HepG2 (cell line): ENCODE results near the gene MRFAP1.

Experiments used
- EZH2 ChIP-seq: conservative IDR thresholded peaks from 2 replicates; pipeline ENCODE4 v1.6.1; 2012; ENCODE audit warnings: mild to moderate bottlenecking, low read depth, low read length, moderate library complexity
- GABPA ChIP-seq, 2 experiments: IDR thresholded peaks; 2 replicates each; pipeline ENCODE4 v1.6.1; 2011 to 2016; ENCODE audit warnings: low read depth in 2 of 2, low read length in 1 of 2, missing biosample characterization in 1 of 2, missing genetic modification characterization in 1 of 2
- RXRB ChIP-seq: IDR thresholded peaks from 2 replicates; pipeline ENCODE4 v1.6.1; 2016; ENCODE audit warnings: borderline replicate concordance, missing genetic modification reagents, missing compliant biosample characterization
- STAG1 ChIP-seq: sonication (generic); formaldehyde crosslinking; IDR thresholded peaks from 2 replicates; pipeline ENCODE4 v1.4.0; 2020; ENCODE audit warnings: missing genetic modification reagents
- TEAD2 ChIP-seq: sonication (generic); formaldehyde crosslinking; IDR thresholded peaks from 2 replicates; pipeline ENCODE4 v1.9.0; 2021; ENCODE audit warnings: missing genetic modification reagents
- TF ChIP-seq, protein P1 (sequence below): sonication (generic); formaldehyde crosslinking; IDR thresholded peaks from 2 replicates; pipeline ENCODE4 v1.5.0; 2020; ENCODE audit warnings: missing genetic modification reagents
- TF ChIP-seq, protein P2 (sequence below): sonication (generic); formaldehyde crosslinking; IDR thresholded peaks from 2 replicates; pipeline ENCODE4 v1.5.1; 2020; ENCODE audit warnings: mild to moderate bottlenecking, moderate library complexity, missing genetic modification reagents

DNA sequence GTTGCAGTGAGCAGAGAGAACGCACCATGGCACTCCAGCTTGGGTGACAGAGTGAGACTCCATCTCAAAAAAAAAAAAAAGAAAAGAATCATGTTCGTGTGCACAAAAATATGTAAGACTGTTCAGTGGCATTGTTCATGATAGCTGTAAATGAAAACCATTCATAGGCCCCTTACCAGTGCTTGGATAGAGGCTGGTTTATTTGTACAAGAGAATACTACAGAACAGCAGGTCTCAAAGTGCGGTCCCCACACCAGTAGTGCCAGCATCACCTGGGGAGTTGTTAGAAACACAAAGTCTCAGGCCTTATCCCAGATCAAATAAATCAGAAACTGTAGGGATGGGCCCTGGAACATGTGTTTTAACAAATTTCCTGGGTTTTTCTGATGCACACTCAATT, 12.7 kb upstream of the MRFAP1 start:
- TF ChIP-seq RXRB (CRISPR knock-in tag) (no peak), STAG1 (no peak), TEAD2 (CRISPR knock-in tag) (no peak), EZH2 (no peak), GABPA (IDR thresholded peaks at IDR 0.05; ENCODE audit: low read depth, low read length) (no peak), GABPA (CRISPR knock-in tag; IDR thresholded peaks at IDR 0.05; ENCODE audit: low read depth) (no peak)
- TF ChIP-seq, protein P1, sequence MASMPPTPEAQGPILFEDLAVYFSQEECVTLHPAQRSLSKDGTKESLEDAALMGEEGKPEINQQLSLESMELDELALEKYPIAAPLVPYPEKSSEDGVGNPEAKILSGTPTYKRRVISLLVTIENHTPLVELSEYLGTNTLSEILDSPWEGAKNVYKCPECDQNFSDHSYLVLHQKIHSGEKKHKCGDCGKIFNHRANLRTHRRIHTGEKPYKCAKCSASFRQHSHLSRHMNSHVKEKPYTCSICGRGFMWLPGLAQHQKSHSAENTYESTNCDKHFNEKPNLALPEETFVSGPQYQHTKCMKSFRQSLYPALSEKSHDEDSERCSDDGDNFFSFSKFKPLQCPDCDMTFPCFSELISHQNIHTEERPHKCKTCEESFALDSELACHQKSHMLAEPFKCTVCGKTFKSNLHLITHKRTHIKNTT: no peak
- TF ChIP-seq, protein P2, sequence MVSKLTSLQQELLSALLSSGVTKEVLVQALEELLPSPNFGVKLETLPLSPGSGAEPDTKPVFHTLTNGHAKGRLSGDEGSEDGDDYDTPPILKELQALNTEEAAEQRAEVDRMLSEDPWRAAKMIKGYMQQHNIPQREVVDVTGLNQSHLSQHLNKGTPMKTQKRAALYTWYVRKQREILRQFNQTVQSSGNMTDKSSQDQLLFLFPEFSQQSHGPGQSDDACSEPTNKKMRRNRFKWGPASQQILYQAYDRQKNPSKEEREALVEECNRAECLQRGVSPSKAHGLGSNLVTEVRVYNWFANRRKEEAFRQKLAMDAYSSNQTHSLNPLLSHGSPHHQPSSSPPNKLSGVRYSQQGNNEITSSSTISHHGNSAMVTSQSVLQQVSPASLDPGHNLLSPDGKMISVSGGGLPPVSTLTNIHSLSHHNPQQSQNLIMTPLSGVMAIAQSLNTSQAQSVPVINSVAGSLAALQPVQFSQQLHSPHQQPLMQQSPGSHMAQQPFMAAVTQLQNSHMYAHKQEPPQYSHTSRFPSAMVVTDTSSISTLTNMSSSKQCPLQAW (CRISPR knock-in tag): no peak
